NCI-H1092 (cell line): Measurements from ENCODE around the gene TAF1D.
"Not testable (repeated sequence)": the region's sequence is repeated elsewhere in the genome, so short reads cannot be mapped to it uniquely, and the experiment has no call there.

Source experiments
- DNase-seq: peaks from one replicate; lab custom pipeline; 2025; lab: John Stamatoyannopoulos, UW

Gene TAF1D, protein sequence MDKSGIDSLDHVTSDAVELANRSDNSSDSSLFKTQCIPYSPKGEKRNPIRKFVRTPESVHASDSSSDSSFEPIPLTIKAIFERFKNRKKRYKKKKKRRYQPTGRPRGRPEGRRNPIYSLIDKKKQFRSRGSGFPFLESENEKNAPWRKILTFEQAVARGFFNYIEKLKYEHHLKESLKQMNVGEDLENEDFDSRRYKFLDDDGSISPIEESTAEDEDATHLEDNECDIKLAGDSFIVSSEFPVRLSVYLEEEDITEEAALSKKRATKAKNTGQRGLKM

DNA sequence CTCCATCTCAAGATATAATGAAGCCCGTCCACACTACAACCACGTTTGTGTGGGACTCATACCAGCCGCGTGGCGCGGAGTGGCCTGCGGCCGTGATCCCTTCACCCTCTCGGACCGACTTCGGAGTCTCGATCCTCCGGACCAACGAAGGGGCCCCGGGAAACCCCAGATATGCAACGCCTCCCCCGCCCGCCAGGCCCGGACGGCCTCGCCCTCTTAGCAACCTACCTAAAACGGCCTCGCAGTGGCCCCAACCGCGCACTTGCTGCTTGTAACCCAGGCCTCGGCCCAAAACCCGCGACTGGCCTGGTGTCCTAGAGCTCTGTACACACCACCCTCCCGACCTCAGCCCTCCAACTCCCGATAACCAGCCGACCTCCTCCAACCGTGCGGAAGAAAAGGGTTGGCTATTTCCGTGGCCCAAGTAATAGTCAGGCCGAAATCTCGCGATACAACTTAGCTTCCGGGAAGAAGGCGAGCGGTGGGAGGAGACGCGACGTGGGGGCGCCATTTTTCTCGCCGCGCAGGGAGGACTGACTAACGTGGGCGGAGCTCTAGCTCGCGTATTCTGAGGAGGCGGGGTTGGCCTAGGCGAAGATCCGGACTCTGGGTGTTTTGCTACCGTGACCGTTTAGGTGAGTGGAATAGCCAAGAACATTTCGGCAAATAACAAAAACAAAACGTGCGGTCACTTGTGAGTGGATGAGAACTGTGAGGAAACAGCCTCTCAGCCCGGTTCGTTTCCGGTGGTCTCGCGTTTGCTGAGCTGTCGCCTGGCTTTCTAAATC is at the start of gene TAF1D, which contains the start of gene C11orf54:
TAF1D (minus strand) TSS at position 402 of the 788 bp plus-strand sequence. CDS start 2,191 bp downstream, outside the sequence.
C11orf54 (plus strand) TSS at position 579 of the 788 bp plus-strand sequence. CDS start 5,722 bp downstream, outside the sequence.
- peak; percentile 100 for DNase-seq

DNA sequence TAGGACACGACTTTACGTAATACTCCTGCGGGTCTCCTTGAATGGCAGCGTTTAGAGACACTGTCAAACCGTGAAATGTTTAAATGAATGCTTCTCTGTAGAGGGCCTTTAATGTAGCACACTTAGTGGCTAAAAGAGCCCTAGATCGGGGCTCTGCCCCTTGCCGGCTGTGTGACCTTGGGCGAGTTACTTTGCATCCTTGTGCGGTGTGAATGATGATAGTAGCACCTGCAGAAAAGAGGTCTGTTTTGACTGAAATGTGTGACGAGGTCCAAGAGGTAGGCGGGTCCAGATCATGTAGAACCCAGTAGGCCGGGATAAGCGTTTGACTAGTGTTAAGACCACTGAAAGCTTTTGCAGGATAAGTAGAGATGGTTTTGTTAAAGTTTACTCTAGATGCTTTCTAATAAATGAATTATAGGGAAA is 43.7 kb upstream of the TAF1D start:
- no peak for DNase-seq

DNA sequence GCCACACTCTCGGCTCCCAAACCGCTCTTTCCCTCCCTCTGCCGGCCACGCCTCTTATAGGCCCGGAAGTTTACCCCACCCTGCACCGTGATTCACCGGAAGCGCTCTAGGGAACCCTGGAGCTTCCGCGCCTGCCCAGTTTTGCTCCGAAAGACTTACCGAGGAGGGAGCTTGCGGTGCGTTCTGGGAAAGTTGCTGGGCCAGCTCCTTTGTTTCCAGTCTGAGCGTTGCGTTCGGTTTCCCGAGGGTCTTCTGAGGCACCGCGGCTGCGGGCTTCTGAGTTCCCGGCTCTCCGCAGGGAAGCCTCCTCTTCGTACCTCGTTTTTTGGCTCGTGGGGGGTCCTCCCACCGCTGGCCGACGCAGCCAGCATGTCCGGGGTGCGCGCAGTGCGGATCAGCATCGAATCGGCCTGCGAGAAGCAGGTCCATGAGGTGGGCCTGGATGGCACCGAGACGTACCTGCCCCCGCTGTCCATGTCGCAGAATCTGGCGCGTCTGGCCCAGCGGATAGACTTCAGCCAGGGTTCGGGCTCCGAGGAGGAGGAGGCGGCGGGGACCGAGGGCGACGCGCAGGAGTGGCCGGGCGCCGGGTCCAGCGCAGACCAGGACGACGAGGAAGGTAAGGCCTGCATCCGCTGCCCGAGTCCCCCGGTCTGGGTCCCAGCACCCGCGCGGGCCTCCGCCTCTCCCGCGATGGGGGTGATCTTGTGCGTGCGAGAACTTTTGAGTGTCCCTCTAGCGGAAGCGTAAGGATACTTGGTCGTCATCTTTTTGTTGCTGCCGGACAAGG is 43.0 kb upstream of the TAF1D start, which contains the start of gene MED17:
MED17 (plus strand) TSS at position 138 of the 790 bp plus-strand sequence; CDS start at position 370, 232 bp downstream.
- DNase-seq: peak; percentile 97

DNA sequence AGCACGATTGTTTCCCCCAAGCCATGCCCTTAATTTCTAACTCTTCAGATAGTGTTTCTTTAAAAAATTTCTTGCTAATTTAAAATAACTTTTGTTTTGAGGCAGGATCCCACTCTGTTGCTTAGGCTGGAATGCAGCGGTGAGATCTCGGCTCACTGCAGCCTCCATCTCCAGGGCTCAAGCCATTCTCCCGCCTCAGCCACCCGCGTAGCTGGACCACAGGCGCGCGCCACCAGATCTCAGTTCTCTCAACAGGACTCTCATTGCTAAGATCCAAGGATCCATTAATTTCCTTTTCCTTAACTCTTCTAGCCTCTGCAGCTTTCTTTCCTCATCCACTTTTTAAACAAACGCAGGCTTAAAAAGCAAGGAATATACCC is 42.5 kb upstream of the TAF1D start:
- no peak for DNase-seq

DNA sequence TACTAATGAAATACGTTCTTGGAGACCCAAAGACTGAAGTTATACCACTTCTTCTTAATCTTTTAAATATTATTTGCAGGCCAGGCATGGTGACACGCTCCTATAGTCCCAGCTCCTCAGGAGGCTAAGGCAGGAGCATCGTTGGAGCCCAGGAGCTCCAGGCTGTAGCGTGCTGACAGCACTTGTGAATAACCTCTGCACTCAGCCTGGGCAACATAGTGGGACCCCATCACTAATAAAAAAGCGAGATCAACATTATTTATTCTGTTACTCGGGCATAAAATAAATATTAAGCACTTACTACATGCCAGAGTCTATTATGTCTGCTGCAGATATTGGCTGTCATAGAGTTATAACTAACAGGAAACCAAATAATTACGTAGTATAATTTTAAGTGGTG is 42.1 kb upstream of the TAF1D start:
- DNase-seq: no peak

DNA sequence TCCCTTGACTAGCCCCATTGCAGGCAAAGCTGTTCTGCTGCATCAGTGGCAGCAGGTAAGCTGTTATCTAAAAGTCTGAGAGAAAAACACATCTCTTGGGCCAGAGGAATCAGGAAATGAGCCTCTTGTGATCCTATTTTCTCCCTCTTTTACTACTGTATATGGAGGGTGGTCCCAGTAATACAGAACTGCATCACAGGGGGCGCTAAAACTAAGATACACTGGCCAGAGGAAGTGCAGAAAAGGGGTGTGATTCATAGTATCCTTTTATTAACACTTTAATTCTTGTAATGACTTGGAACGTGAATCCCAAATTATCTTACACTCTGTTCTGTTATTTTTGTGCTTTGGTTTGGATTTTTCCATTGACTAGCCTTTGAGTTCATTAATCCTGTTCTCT is 34.0 kb upstream of the TAF1D start:
- no peak for DNase-seq

DNA sequence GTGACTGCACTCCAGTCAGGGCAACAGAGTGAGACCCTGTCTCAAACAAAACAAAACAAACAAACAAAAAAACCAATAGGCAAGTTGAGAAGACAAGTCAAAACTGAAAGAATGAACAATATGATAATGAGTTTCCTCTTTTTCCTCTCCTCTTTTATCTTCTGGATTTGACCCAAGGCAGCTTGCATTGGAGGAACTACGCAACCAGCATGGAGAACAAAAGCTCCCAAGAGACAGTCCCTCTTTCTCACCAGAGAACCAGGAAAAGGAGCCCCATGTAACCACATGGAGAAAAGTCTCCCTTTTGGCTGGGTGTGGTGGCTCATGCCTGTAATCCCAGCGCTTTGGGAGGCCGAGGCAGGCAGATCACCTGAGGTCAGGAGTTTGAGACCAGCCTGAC is 33.3 kb upstream of the TAF1D start:
- not testable (repeated sequence) for DNase-seq

DNA sequence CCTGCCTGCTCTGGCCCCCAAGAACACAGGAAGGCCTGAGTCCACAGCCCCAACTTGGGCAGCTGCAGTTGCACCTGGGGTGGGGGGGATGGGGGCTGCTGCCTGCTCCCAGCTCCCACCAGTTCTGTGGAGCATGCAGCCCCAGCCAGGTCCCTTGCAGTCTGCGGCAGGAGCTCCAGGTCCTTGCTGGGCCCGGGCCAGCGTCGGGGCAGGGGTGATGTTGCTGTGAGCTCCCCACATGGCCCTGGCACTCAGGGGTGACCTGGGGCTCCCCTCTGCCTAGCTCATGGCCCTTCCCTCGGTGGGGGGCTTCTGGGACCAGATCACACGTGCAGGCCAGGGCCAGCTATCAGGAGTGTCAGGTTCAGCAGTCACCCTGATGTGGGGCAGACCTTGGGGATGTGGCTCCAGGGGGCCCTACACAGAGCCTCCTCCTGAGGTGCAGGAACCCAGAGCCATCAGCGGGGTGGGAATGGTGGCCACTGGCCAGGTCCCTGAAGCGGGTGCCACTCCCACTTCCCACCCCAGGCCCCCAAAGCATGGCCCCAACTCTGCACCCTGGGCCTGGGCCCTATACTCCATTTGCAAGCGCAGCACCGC is 32.4 kb upstream of the TAF1D start:
- no peak for DNase-seq

DNA sequence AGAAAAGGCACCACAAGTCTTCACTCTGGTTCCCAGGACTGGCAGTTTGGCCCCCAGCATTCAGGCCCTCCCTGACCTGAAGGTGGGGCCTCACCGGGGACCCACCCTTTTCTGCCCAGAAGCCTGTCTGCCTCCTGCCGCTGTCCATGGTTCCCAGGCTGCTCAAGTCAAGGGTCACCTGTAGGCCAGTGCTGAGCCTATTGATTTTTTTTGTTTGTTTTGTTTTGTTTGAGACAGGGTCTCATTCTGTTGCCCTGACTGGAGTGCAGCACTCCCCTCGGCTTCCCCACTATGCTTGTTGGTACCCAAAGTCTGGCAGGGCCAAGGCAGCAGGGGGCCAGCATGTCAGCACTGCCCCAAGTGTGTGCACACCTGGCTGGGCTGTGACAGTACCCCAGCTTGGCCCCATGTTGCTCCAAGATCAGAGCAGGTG is 31.8 kb upstream of the TAF1D start:
- DNase-seq: no peak

DNA sequence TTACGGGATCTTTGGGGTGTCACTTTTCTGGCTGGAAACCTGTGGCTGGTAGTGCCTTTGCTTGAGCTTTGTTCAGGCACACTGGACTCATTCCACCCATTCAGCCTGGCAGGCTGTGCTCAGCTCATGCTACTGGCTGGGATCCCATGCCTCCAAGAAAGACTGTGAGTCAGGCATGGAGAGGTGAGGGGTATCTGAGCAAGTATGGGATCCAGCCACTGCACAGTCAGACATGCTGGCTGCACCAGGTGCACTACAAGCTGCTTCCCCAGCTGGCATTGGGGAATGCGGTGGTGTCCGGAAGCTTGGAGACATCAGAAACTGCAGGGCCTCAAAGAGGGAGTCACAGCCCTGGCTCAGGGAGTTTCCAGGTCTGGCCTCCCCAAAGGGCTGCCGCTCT is 30.8 kb upstream of the TAF1D start:
- no peak for DNase-seq

DNA sequence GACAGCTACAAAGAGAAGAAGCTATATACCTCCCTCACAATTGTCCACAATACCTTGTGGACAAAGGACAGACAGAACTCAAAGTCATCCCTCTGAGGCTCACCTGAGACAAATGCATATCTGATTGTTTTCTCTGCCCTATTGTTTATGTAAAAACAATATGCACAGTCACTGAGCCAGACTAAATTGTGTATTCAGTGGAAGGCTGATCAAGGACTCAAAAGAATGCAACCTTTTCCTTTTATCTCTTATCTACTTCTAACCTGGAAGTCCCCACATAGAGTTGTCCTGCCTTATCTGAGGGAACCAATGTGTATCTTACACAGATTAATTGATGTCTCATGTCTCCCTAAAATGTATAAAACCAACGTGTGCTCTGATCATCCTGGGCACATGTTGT is 28.9 kb upstream of the TAF1D start:
- no peak for DNase-seq

DNA sequence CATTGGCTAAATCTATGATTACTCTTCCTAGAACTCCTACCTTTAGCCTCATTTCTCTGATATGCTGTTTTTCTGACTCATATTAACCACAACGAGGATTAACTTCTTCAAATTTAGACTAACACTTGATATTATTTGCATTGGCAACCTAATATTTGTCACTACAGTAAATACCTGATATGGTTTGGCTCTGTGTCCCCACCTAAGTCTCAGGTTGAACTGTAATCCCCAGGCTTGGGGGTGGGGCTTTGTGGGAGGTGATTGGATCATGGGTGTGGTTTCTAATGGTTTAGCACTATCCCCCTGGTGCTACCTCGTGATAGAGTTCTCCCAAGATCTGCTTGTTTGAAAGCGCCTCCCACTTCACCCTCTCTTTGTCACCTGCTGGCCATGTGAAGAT is 25.7 kb upstream of the TAF1D start:
- DNase-seq: no peak

DNA sequence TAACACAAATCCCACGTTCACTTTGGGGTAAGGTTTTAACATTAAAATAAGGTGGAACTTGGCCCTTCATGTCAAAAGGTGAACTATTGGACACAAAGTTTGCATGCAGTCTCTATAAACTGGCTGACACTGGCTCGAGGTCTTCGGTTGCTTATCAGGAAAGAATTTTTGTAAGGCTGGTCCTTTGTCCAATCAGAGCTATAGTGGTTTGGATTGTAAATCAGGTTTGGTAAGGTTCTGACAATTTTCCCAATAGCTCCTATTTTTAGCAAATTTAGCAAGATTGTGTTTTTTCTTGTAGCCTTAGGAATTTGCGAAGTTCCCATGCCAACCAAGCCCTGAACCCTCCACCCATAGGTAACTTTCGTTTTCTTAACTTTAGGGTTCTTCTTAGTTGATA is 25.2 kb upstream of the TAF1D start:
- DNase-seq: no peak

DNA sequence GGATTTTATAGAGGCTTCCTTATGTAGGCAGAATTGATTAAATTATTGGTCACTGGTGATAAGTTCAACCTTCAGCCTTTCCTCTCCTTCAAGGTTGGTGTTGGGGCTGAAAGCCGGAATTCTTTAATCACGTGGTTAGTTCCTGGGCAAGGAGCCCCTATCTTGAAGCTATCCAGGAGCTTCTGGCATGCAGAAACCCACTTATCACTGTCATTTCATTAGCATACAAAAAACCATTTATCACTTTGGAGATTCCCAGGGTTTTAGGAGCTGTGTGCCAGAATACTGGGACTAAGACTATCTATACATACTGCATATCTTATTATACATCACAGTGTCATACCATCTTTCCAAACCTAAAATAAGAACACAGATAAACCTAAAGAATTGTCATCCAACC is 24.3 kb upstream of the TAF1D start:
- no peak for DNase-seq

DNA sequence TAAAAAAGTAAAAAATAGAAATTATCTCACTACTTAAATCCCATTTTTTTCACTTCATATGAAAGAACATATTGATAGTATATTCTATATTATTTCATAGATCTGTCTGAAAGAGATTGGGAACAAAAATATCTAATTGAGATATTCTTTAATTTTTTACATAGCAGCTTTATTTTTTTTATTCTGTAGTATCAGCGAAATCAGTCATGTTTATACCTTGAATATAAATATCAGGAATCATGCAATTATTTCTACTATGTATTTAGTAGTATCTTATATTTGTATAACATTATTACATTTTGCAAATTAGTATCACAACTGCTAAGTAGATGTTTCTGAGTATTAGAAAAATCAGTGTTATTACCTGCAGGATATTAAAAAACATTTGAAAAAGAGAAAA is 20.6 kb upstream of the TAF1D start:
- DNase-seq: no peak

DNA sequence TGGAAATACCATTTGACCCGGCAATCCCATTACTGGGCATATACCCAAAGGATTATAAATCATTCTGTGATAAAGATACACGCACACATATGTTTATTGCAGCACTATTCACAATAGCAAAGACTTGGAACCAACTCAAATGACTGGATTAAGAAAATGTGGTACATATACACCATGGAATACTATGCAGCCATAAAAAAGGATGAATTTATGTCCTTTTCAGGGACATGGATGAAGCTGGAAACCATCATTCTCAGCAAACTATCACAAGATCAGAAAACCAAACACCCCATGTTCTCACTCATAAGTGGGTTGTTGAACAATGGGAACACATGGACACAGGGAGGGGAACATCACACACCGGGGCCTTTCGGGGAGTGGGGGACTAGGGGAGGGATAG is 17.8 kb upstream of the TAF1D start:
- DNase-seq: not testable (repeated sequence)

DNA sequence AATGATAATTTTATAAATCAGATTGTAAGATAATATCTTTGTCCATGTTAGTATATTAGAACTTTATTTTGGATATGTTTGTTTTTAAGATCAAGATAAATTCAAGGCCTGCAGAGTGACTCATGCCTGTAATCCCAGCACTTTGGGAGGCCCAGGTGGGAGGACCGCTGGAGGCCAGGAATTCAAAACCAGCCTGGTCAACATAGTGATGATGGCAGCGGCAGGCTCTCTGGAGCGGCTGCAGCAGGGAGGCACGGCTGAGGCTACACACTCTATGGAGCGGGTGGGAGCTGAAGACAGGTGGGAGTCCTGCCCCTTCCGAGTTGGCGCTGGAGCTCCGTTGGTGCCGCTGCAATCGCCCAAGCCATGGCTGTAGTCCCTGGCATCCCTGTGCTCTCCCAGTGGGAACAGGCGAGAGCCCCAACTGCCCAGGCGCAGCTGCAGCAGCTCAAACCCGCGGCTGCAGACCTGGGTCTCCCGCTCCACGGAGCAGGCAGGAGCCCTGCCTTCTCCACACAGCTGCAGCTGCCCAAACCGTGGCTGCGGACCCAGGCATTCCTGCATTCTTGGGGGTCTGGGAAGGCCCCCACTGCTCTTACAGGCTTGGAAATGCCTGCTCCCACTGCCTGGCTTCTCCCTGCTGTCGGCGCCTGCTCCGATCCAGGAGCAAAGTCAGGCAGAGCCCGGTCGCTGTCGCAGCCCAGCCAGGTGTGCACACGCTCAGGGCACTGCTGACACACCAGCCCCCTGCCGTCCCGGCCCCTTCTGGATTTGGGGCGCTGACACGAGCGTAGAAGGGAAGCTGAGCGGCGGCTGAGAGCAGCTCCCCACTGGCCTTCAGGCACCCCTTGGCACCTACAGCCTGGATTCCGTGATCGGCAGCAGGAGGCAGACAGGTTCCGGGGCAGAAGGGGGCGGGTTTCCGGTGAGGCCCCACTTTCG is 16.9 kb upstream of the TAF1D start:
- DNase-seq: no peak

DNA sequence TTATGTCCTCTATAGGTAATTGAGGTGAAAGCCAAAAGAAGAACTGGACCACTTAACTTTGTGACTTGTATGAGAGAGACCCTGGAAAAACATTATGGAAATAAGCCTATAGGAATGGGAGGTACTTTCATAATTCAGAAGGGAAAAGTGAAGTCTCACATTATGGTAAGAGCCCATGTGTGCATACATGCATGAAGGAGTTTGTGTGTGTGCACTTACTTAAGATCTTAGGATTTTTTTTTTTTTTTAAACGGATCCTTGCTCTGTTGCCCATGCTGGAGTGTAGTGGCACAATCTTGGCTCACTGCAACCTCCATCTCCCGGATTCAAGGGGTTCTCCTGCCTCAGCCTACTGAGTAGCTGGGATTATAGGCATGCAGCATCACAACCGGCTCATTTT is 16.0 kb upstream of the TAF1D start:
- DNase-seq: no peak

DNA sequence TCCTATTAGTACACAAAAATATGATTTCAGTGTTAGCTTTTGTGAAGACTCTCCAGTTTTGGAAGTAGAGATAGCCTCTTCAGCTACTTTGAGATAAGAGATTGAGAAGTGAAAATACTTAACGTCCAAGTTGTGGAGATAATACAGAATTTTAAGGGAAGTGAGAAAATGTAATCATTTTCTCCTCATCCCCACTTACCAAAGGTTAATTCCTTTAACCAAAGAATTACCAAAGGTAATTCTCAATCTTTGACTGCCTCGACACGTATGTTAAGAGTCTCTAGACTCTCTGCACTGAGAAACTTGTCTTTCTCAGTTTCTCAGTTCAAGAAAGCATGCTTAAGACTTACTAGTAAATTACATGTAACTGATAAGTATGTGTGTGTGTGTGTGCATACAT is 15.5 kb upstream of the TAF1D start:
- no peak for DNase-seq

DNA sequence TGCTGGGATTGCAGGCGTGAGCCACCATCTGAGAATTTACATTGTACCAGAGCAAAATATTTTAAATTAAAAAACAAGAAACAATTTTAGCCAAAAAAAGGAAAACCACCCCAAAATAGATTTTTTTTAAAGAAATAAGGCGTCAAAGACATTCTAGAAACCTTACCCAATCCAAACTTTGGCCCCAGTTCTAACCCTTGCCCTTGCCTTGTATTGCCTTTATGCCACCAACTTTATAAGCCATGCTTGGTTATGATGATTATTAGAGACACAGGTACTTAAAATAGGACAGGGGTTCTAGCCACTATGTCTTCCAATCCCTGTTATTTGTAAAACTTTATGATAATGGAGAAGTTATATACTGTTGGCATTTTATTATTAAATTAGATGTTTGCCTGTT is 11.9 kb upstream of the TAF1D start:
- DNase-seq: no peak

DNA sequence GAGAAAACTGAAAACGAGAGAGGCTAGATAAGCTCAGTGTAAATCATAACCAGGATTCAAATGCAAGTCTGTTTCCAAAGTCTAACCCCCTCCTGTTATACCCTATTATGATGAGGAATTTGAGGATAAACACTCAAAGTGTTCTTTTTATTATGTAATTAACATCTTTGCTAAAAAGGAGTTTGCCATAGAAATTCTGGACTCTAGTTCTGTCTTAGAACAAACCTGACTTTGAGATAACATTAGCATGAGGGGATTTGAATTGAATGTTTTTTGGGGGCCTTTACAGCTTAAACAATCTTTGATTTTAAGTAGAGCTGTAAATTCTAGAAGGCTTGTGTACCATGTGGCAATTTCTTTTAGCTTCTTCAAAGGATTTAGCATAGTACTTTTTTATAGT is 9.7 kb upstream of the TAF1D start:
- DNase-seq: no peak
